Ovary (tissue), 3 donors: ENCODE data around the gene ZC3H7B.

Experiments
- EP300 ChIP-seq: sonication (generic); formaldehyde crosslinking; IDR thresholded peaks from one replicate; pipeline ENCODE4 v1.6.1; 2017; ENCODE audit warnings: antibody characterized with exemption
- POLR2A ChIP-seq: fragments of 450-650 bp; IDR thresholded peaks from one replicate; pipeline ENCODE4 v1.6.1; 2017; ENCODE audit warnings: antibody characterized with exemption, mild to moderate bottlenecking, moderate library complexity
- TF ChIP-seq, protein P1 (sequence below), 3 donors: fragments of 450-650 bp in 2 of 3; fragments of 200-600 bp in 1 of 3; IDR thresholded peaks; one replicate each; pipeline versions ENCODE4 v1.5.1 to v1.8.0; 2016 to 2022; ENCODE audit warnings: antibody characterized with exemption in 3 of 3, mild to moderate bottlenecking in 1 of 3
- donor health status: DM: no; HTN: no; CAD: no.

DNA sequence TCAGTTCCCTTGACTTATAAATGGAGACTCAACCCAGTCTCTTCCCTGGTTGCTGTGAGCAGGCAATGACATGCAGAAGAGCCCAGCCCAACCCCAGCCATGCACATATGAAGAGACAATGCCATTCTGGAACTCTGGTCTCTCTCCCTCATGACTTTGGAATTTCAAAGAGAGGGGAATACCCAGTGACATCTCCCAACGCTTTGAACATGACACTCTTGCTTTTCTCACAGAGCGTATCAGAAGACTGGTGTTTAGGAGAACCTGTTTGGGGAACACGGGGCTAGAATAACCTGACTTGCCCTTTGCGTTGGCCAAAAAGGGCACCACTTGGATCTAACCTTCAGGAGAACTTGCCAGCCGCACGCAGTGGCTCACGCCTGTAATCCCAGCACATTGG, 28.2 kb upstream of the ZC3H7B start:
- TF ChIP-seq POLR2A: no peak
- TF ChIP-seq, protein P1, sequence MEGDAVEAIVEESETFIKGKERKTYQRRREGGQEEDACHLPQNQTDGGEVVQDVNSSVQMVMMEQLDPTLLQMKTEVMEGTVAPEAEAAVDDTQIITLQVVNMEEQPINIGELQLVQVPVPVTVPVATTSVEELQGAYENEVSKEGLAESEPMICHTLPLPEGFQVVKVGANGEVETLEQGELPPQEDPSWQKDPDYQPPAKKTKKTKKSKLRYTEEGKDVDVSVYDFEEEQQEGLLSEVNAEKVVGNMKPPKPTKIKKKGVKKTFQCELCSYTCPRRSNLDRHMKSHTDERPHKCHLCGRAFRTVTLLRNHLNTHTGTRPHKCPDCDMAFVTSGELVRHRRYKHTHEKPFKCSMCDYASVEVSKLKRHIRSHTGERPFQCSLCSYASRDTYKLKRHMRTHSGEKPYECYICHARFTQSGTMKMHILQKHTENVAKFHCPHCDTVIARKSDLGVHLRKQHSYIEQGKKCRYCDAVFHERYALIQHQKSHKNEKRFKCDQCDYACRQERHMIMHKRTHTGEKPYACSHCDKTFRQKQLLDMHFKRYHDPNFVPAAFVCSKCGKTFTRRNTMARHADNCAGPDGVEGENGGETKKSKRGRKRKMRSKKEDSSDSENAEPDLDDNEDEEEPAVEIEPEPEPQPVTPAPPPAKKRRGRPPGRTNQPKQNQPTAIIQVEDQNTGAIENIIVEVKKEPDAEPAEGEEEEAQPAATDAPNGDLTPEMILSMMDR (IDR thresholded peaks at IDR 0.05): no peak
- no peak for TF ChIP-seq EP300
